KMS-11 (cell line): ENCODE results near the gene LRGUK.

Source experiments
- H2AFZ ChIP-seq: fragments of 200-600 bp; sonication (generic); 2 replicates; pipeline ENCODE4 v1.6.1; 2016; ENCODE audit warnings: antibody characterized with exemption, mixed run types, low read depth
- H3K27ac ChIP-seq: fragments of 200-600 bp; sonication (generic); 2 replicates; pipeline ENCODE4 v1.6.1; 2016; ENCODE audit warnings: mild to moderate bottlenecking, mixed run types
- H3K27me3 ChIP-seq: fragments of 200-600 bp; sonication (generic); 2 replicates; pipeline ENCODE4 v1.6.1; 2017; ENCODE audit warnings: mild to moderate bottlenecking, low read depth, mixed run types, moderate library complexity; ENCODE audit not compliant: insufficient read depth
- H3K36me3 ChIP-seq: fragments of 200-600 bp; sonication (generic); 2 replicates; pipeline ENCODE4 v1.6.1; 2017; ENCODE audit warnings: mild to moderate bottlenecking, mixed run types; ENCODE audit not compliant: insufficient read depth
- H3K4me1 ChIP-seq: fragments of 200-600 bp; sonication (generic); 2 replicates; pipeline ENCODE4 v1.6.1; 2016; ENCODE audit warnings: mild to moderate bottlenecking, low read depth, mixed run types; ENCODE audit not compliant: poor library complexity, severe bottlenecking
- H3K4me2 ChIP-seq: fragments of 200-600 bp; sonication (generic); 2 replicates; pipeline ENCODE4 v1.7.0; 2016; ENCODE audit warnings: mild to moderate bottlenecking, mixed run types
- H3K4me3 ChIP-seq: fragments of 200-600 bp; sonication (generic); IDR thresholded peaks from 2 replicates; pipeline ENCODE4 v1.6.1; 2017; ENCODE audit warnings: low read depth, low read length, mixed read lengths; ENCODE audit not compliant: insufficient read depth
- H3K79me2 ChIP-seq: fragments of 200-600 bp; sonication (generic); 2 replicates; pipeline ENCODE4 v1.6.1; 2016; ENCODE audit warnings: low read depth, mixed run types; ENCODE audit not compliant: insufficient read depth
- H3K9ac ChIP-seq: fragments of 200-600 bp; sonication (generic); 2 replicates; pipeline ENCODE4 v1.6.1; 2016; ENCODE audit warnings: mild to moderate bottlenecking, mixed run types
- H4K20me1 ChIP-seq: fragments of 200-600 bp; sonication (generic); 2 replicates; pipeline ENCODE4 v1.6.1; 2016; ENCODE audit warnings: mild to moderate bottlenecking, mixed run types; ENCODE audit not compliant: insufficient read depth
- TF ChIP-seq, protein P1 (sequence below): fragments of 200-600 bp; sonication (generic); conservative IDR thresholded peaks from 2 replicates; pipeline ENCODE4 v1.6.1; 2017; ENCODE audit warnings: low read depth, mild to moderate bottlenecking, antibody characterized with exemption, low read length, moderate library complexity, mixed read lengths

The LRGUK gene

DNA sequence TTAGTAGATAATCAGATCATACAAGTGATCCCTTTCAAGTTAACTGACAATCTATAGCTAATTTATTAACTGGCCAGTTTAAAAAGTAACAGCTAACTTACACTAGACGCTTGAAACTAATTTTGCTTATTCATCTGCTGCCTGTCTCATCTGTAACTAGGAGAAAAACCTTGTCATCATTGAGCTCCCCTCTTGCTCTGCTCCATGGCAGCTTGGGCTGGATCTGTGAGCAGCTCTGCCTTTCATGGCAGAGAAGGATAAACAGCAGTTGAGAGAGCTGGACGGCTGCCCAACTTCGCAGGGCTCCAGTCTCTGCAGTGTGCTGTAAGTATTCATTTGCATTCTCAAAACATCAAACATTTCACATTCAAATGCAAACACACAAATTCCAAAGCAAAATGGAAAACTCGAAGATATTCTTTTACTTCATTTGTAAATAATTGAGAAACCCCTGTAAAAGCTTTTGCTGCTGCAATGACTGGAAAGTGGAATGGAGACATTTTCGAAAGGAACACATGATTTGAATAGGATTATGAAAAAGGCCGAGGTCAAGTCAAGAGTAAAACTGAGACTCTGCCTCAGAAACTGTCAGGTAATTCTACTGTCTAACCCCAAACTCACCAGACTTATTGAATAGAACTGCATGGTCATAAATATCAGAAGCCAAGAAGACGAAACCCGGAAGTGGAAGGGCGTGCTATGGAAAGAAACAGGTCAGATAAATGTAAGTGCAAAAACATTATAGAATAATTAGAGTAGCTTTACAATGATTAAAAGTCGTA lies 172.0 kb downstream of the LRGUK start:
- no peak overlapping the region for H3K4me3 ChIP-seq
- H3K27ac ChIP-seq: peak overlapping the region; percentile 58
- H3K27me3 ChIP-seq: no peaks in the 10 kb centered on the region
- peak overlapping the region; percentile 23 for H2AFZ ChIP-seq
- peak overlapping the region; percentile 36 for H3K4me2 ChIP-seq
- TF ChIP-seq, protein P1, sequence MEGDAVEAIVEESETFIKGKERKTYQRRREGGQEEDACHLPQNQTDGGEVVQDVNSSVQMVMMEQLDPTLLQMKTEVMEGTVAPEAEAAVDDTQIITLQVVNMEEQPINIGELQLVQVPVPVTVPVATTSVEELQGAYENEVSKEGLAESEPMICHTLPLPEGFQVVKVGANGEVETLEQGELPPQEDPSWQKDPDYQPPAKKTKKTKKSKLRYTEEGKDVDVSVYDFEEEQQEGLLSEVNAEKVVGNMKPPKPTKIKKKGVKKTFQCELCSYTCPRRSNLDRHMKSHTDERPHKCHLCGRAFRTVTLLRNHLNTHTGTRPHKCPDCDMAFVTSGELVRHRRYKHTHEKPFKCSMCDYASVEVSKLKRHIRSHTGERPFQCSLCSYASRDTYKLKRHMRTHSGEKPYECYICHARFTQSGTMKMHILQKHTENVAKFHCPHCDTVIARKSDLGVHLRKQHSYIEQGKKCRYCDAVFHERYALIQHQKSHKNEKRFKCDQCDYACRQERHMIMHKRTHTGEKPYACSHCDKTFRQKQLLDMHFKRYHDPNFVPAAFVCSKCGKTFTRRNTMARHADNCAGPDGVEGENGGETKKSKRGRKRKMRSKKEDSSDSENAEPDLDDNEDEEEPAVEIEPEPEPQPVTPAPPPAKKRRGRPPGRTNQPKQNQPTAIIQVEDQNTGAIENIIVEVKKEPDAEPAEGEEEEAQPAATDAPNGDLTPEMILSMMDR: no peak
- no peaks in the 10 kb centered on the region for H4K20me1 ChIP-seq
- H3K9ac ChIP-seq: no peak overlapping the region
- H3K36me3 ChIP-seq: no peaks in the 10 kb centered on the region; the same call in 1 of the 2 replicates
- H3K79me2 ChIP-seq: no peaks in the 10 kb centered on the region
- peaks cover 34% of the 10 kb centered on the region for H3K4me1 ChIP-seq

- H3K4me3 ChIP-seq: no peak overlapping the region
- no peaks in the 10 kb centered on the region for H3K79me2 ChIP-seq
- peaks cover 34% of the 10 kb centered on the region for H3K4me1 ChIP-seq
- H3K36me3 ChIP-seq: no peaks in the 10 kb centered on the region; the same call in 1 of the 2 replicates
- H4K20me1 ChIP-seq: no peaks in the 10 kb centered on the region
- H3K4me2 ChIP-seq: no peak overlapping the region
- H3K9ac ChIP-seq: no peak overlapping the region
- no peak overlapping the region for H3K27ac ChIP-seq
- no peak overlapping the region for H2AFZ ChIP-seq
- TF ChIP-seq, protein P1: no peak
- H3K27me3 ChIP-seq: no peaks in the 10 kb centered on the region
These were observed 173.8 kb downstream of the LRGUK start for GRCh38 chr7:134300988-134301387.

- H3K4me1 ChIP-seq: peaks cover 34% of the 10 kb centered on the region
- H3K79me2 ChIP-seq: no peaks in the 10 kb centered on the region
- no peaks in the 10 kb centered on the region; the same call in 1 of the 2 replicates for H3K36me3 ChIP-seq
These were observed 174.5 kb downstream of the LRGUK start for GRCh38 chr7:134301592-134301991.

DNA sequence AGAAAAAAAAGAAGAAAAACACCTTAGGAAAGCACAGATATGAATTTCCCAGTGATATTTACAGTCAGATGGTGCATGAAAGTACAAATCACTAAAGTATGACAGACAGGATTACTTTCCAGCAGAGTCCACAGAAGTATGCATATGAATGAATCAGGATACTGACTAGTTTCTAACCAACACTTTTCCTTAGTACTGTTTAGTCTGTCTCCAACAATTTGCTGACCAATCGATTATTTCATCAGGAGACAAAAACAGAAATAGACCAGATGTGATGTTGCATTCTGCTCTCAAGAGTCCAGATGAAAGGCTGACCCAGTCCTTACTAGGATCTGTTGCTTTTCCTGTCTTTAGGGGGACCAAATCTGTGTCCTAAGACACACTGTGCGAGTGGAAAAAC lies 175.0 kb downstream of the LRGUK start:
- Histone ChIP-seq H3K4me1 (peaks cover 34% of the 10 kb centered on the region), H2AFZ (no peak overlapping the region), H3K4me2 (no peak overlapping the region), H3K27me3 (no peaks in the 10 kb centered on the region), H4K20me1 (no peaks in the 10 kb centered on the region), H3K4me3 (no peak overlapping the region), H3K36me3 (no peaks in the 10 kb centered on the region; the same call in 1 of the 2 replicates), H3K9ac (no peak overlapping the region), H3K27ac (no peak overlapping the region), H3K79me2 (no peaks in the 10 kb centered on the region)
- TF ChIP-seq, protein P1: no peak

More at GRCh38 chr7:134301592-134301991, 174.5 kb downstream of the LRGUK start:
- Histone ChIP-seq H3K4me2 (no peak overlapping the region), H3K27ac (no peak overlapping the region), H3K27me3 (no peaks in the 10 kb centered on the region), H3K4me3 (no peak overlapping the region), H2AFZ (no peak overlapping the region), H4K20me1 (no peaks in the 10 kb centered on the region), H3K9ac (no peak overlapping the region)
- TF ChIP-seq, protein P1: no peak
